ENCODE data around the gene NDUFS6.

Gene NDUFS6

GRCh38 chr5:1847056-1847455, 45.8 kb downstream of the NDUFS6 start:
- in situ Hi-C loops (cut with MboI; ENCODE audit: low sequenced_read_pairs): no loop called here

DNA sequence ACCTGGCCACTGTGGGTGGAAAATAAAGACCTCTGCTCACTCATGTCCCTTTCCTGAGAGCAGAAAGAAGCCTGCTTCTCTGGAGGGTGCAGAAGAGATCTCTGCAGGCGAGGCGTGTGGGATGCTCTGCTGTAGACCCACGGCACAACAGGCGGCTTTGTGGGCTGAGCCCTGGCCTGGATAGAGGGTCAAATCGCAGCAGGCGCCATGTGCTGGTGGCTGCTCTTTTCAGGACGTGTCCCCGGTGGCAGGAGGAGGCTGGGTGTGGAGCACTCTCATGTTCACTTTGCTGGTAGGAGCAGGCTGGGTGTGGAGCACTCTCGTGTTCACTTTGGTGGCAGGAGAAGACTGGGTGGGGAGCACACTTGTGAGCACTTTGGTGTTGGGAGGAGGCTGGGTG, 46.4 kb downstream of the NDUFS6 start:
- in situ Hi-C loops (cut with MboI; ENCODE audit: low sequenced_read_pairs): no loop called here

GRCh38 chr5:1850324-1851154, 49.3 kb downstream of the NDUFS6 start:
- in situ Hi-C loops (cut with MboI; ENCODE audit: low sequenced_read_pairs): no loop called here

GRCh38 chr5:1851290-1851934, 50.2 kb downstream of the NDUFS6 start:
- in situ Hi-C loops (cut with MboI; ENCODE audit: low sequenced_read_pairs): no loop called here

GRCh38 chr5:1852324-1852947, 51.2 kb downstream of the NDUFS6 start:
- in situ Hi-C loops (cut with MboI; ENCODE audit: low sequenced_read_pairs): no loop called here

DNA sequence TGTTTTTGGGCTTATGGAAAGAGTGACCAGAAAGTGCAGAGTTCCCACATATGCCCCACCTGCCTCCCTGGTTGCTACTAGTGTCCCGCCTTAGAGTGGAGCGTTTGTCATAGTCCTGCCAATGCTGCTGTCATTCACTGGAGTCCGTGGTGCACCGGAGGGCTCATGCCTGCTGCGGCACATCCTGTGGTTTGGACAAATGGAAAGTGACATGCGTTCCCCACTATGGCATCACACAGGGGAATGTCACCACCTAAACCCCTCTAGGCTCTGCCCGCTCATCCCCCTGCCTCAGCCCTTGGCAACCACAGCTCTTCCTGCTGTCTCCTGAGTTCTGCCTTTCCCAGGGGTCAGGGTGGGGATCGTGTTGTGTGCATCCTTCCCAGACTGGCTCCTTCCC, 52.3 kb downstream of the NDUFS6 start:
- in situ Hi-C loops (cut with MboI; ENCODE audit: low sequenced_read_pairs): no loop called here

DNA sequence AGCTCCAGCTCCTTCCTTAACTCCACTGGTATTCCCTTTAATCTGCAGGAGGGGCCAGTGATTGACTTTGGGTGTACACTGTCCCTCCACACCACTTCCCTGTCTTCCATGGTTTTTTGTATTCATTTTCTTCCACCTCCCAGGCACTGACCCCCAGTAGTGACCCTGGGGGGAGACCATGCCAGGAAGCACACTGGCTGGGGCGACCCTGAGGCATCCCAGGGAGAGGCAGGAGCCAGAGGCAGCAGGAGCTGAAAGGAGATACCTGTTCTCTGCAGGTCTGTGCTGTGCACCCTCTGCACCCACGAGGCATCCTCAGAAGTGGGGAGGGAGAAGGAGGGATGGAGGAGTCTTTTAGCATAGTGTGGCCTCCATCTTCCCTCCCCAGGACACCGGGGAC, 53.9 kb downstream of the NDUFS6 start:
- in situ Hi-C loops (cut with MboI; ENCODE audit: low sequenced_read_pairs): no loop called here

DNA sequence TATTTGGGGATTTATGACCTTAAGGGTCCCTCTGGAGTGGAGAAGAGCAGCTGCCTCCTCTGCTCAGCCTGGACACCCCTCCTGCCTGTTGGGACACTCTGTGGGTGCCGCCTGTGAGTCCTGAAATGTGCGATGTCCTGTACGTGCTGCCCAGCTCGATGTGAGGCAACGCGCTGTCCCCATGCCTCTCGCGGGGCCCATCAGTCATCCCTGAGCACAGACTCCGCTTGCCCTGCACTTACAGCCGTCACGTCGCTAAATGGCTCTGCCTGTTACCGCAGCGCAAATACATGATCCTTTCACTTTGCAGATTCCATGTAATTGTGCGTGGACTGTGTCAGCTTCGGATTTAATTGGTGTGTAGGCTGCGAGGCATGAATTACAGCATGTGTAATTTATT, 54.4 kb downstream of the NDUFS6 start:
- in situ Hi-C loops (cut with MboI; ENCODE audit: low sequenced_read_pairs): no loop called here

GRCh38 chr5:1856596-1857255, 55.5 kb downstream of the NDUFS6 start:
- in situ Hi-C loops (cut with MboI; ENCODE audit: low sequenced_read_pairs): no loop called here

GRCh38 chr5:1857256-1857600, 56.0 kb downstream of the NDUFS6 start:
- in situ Hi-C loops (cut with MboI; ENCODE audit: low sequenced_read_pairs): no loop called here

GRCh38 chr5:1858436-1858835, 57.2 kb downstream of the NDUFS6 start:
- in situ Hi-C loops (cut with MboI; ENCODE audit: low sequenced_read_pairs): no loop called here

DNA sequence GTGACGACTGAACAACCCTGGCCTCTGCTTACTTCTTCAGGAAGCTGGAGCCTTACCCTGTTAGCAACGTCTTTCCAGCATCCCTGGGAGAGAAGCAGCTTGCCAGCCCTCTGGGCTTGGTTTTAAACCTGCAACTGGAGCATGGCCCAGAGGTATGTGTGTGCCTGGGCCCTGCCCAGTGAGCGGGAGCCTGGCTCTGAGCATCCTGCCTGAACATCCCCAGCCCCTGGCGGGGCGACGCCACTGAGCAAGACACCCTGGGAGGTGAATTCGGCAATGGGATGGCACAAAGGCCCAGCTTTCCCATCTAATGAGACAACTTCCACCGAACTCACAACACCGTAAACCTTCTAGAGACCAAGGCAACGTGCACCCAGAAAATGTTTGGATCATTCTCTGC, 57.9 kb downstream of the NDUFS6 start:
- in situ Hi-C loops (cut with MboI; ENCODE audit: low sequenced_read_pairs): no loop called here

- in situ Hi-C loops (cut with MboI; ENCODE audit: low sequenced_read_pairs): no loop called here
Observed at GRCh38 chr5:1860021-1860610, 58.9 kb downstream of the NDUFS6 start.

GRCh38 chr5:1860949-1861348, 59.7 kb downstream of the NDUFS6 start:
- in situ Hi-C loops (cut with MboI; ENCODE audit: low sequenced_read_pairs): no loop called here

DNA sequence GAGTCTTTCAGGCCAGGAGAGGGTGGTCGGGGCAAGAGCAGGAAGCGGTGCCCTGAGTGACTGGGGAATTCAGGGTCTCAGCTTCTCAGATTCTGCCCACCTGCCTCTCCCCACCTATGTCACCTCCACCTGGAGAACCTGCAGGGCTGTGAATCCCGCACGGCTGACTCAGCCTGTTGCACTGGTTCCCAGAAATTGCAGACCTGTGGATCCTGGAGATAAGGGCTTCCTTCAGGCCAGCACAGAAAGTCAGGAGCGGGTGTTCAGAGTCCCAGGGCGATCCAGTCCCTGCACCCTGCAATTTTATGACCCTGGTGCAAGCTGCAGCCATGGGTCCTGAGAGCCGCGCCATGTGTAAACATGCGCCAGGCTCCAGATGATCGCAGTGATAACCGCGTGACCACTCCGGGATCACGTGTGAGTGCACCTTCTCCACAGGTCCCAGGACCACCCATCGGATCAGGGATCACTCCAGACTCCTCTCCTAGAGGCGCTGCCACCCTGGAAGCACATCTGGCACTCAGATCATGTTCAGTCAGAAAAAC, 63.8 kb downstream of the NDUFS6 start:
- in situ Hi-C loops (cut with MboI; ENCODE audit: low sequenced_read_pairs): no loop called here

DNA sequence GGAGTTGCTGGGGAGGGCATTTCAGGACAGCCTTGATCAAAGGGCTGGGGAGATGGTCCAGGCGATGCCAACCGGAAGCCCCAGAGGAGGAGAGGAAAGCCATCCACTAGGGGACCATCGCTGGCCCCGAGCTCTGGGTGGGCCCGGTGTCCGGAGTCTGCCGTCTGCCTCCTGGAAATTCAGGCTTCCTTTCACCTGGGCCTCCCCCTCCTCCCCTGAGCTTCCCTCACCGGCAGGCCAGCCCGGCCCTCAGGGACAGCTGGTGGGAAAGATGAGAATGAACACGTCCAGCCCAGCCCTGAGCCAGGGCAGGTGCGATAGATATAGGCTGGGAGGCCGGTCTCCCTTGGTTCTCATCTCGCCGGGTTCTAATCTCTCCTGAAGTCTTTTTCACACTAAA, 64.3 kb downstream of the NDUFS6 start:
- in situ Hi-C loops (cut with MboI; ENCODE audit: low sequenced_read_pairs): no loop called here

Data from HL-60/S4 treated with retinoic acid at 250 ng/mL for 4 days and 3 days (cell line).